SK-N-SH (cell line): ENCODE measurements around the gene CD86. TPM values are rescaled to one million over a fixed set of nuclear protein-coding genes. Genes with fewer than 3 reads are reported as not detected.

ENCODE experiments used
- CTCF ChIA-PET: fragments of 300-600, 350-600 bp; formaldehyde crosslinking; extraction: SDS; loops from one replicate; lab custom pipeline; 2021; lab: Yijun Ruan, JAX
- POLR2A ChIA-PET: fragments of 350-600 bp; sonication (Branson Sonifier 250); formaldehyde crosslinking; extraction: SDS; loops from one replicate; lab custom pipeline; 2020; ENCODE audit warnings: antibody characterized with exemption, inconsistent platforms; lab: Yijun Ruan, JAX
- DNase-seq: peaks from one replicate; pipeline ENCODE4 v3.0.0; 2012
- H2AFZ ChIP-seq: fragments of 200-600 bp; sonication (generic); 2 replicates; pipeline ENCODE4 v1.8.1; 2016; ENCODE audit warnings: antibody characterized with exemption, mild to moderate bottlenecking, low read depth
- H3F3A ChIP-seq: fragments of 200-600 bp; sonication (generic); replicated peaks from 2 replicates; pipeline ENCODE3; 2016; ENCODE audit warnings: antibody characterized with exemption, mild to moderate bottlenecking; ENCODE audit not compliant: insufficient read depth
- H3K27ac ChIP-seq, 2 experiments: fragments of 200-500 bp in 1 of 2; fragments of 200-600 bp in 1 of 2; sonication (Bioruptor generic) in 1 of 2; sonication (generic), shearing (Covaris generic) in 1 of 2; 2 replicates each; pipeline versions ENCODE4 v1.5.1 to v1.6.1; 2014 to 2016; ENCODE audit warnings: low read depth in 2 of 2, inconsistent platforms in 1 of 2, low read length in 1 of 2, mild to moderate bottlenecking in 1 of 2, mixed read lengths in 1 of 2
- H3K27me3 ChIP-seq: fragments of 200-600 bp; sonication (generic), shearing (Covaris generic); 2 replicates; pipeline ENCODE4 v1.6.1; 2016; ENCODE audit warnings: mixed run types; ENCODE audit not compliant: insufficient read depth
- H3K36me3 ChIP-seq, 2 experiments: fragments of 200-500 bp in 1 of 2; fragments of 200-600 bp in 1 of 2; sonication (Bioruptor generic) in 1 of 2; sonication (generic) in 1 of 2; replicated peaks in 1 of 2; 2 replicates each; pipeline versions ENCODE3 to v1.5.1; 2014 to 2016; ENCODE audit warnings: low read length in 1 of 2, mild to moderate bottlenecking in 1 of 2; ENCODE audit not compliant: insufficient read depth in 2 of 2, control insufficient read depth in 1 of 2
- H3K4me1 ChIP-seq, 2 experiments: fragments of 200-500 bp in 1 of 2; fragments of 200-600 bp in 1 of 2; sonication (Bioruptor generic) in 1 of 2; sonication (generic), shearing (Covaris generic) in 1 of 2; 2 replicates each; pipeline versions ENCODE4 v1.5.1 to v1.6.1; 2014 to 2016; ENCODE audit warnings: low read depth in 1 of 2, low read length in 1 of 2, mixed run types in 1 of 2; ENCODE audit not compliant: insufficient read depth in 2 of 2, control insufficient read depth in 1 of 2
- H3K4me2 ChIP-seq: fragments of 200-600 bp; sonication (generic), shearing (Covaris generic); 2 replicates; pipeline ENCODE4 v1.6.1; 2017; ENCODE audit warnings: mixed run types
- H3K4me3 ChIP-seq, 2 experiments: fragments of 200-500 bp in 1 of 2; fragments of 200-600 bp in 1 of 2; sonication (Bioruptor generic) in 1 of 2; sonication (generic), shearing (Covaris generic) in 1 of 2; 2 replicates each; pipeline versions ENCODE4 v1.5.1 to v1.8.1; 2014 to 2016; ENCODE audit warnings: low read depth in 2 of 2, inconsistent platforms in 1 of 2, low read length in 1 of 2, mild to moderate bottlenecking in 1 of 2, mixed read lengths in 1 of 2, moderate library complexity in 1 of 2
- H3K79me2 ChIP-seq: fragments of 200-600 bp; sonication (generic); 2 replicates; pipeline ENCODE4 v1.8.1; 2017; ENCODE audit warnings: mild to moderate bottlenecking; ENCODE audit not compliant: insufficient read depth
- H3K9ac ChIP-seq: fragments of 200-600 bp; sonication (generic); 2 replicates; pipeline ENCODE4 v1.6.1; 2017; ENCODE audit warnings: mixed run types
- H3K9me2 ChIP-seq: fragments of 200-600 bp; sonication (generic); 2 replicates; pipeline ENCODE4 v1.6.1; 2017; ENCODE audit warnings: mixed run types
- H3K9me3 ChIP-seq: fragments of 200-600 bp; sonication (generic); 2 replicates; pipeline ENCODE4 v1.6.1; 2017; ENCODE audit warnings: mixed run types, mild to moderate bottlenecking, moderate library complexity
- H4K20me1 ChIP-seq: fragments of 200-600 bp; sonication (generic); 2 replicates; pipeline ENCODE4 v1.6.1; 2017; ENCODE audit warnings: mild to moderate bottlenecking, mixed run types; ENCODE audit not compliant: insufficient read depth
- CHD2 ChIP-seq: fragments of 150-350 bp; IDR thresholded peaks from 2 replicates; pipeline ENCODE4 v1.6.1; 2018; ENCODE audit warnings: low read length; ENCODE audit not compliant: partially characterized antibody
- ELF1 ChIP-seq: IDR thresholded peaks from 2 replicates; pipeline ENCODE4 v1.4.0; 2012
- EP300 ChIP-seq, 2 experiments: IDR thresholded peaks; 2 replicates each; pipeline versions ENCODE4 v1.4.0 to v1.6.1; 2012; ENCODE audit warnings: borderline replicate concordance in 1 of 2, low read depth in 1 of 2, low read length in 1 of 2
- FOSL2 ChIP-seq: IDR thresholded peaks from 2 replicates; pipeline ENCODE4 v1.4.0; 2012; ENCODE audit warnings: low read depth, mild to moderate bottlenecking, moderate library complexity, borderline replicate concordance
- FOXM1 ChIP-seq: IDR thresholded peaks from 2 replicates; pipeline ENCODE4 v1.4.0; 2012; ENCODE audit warnings: low read depth, mild to moderate bottlenecking
- JUND ChIP-seq: IDR thresholded peaks from 2 replicates; pipeline ENCODE4 v1.4.0; 2012
- MEF2A ChIP-seq: IDR thresholded peaks from 2 replicates; pipeline ENCODE4 v1.4.0; 2012; ENCODE audit warnings: low read depth, borderline replicate concordance
- POLR2AphosphoS5 ChIP-seq: IDR thresholded peaks from 2 replicates; pipeline ENCODE4 v1.6.1; 2012; ENCODE audit warnings: low read depth, low read length
- RAD21 ChIP-seq: IDR thresholded peaks from 2 replicates; pipeline ENCODE4 v1.6.1; 2012; ENCODE audit warnings: mild to moderate bottlenecking, low read length
- RCOR1 ChIP-seq: fragments of 150-350 bp; IDR thresholded peaks from 2 replicates; pipeline ENCODE4 v1.6.1; 2017; ENCODE audit warnings: antibody characterized with exemption, low read length
- RFX5 ChIP-seq: IDR thresholded peaks from 2 replicates; pipeline ENCODE4 v1.6.1; 2012; ENCODE audit warnings: mild to moderate bottlenecking, improper control_type of control experiment, low read length
- RXRA ChIP-seq: IDR thresholded peaks from 2 replicates; pipeline ENCODE4 v1.4.0; 2012; ENCODE audit warnings: low read depth, mild to moderate bottlenecking, borderline replicate concordance
- SIN3A ChIP-seq: IDR thresholded peaks from 2 replicates; pipeline ENCODE4 v1.6.1; 2012; ENCODE audit warnings: low read depth, mild to moderate bottlenecking, low read length, moderate library complexity, borderline replicate concordance
- SMC3 ChIP-seq: IDR thresholded peaks from 2 replicates; pipeline ENCODE4 v1.6.1; 2012; ENCODE audit warnings: low read depth, low read length, improper control_type of control experiment
- TCF12 ChIP-seq: IDR thresholded peaks from 2 replicates; pipeline ENCODE4 v1.4.0; 2012
- WGBS: methylation state at CpG from one replicate; pipeline ENCODE4 v1.1.6; 2017; ENCODE audit warnings: low lambda C conversion rate; 5-methylcytosine and 5-hydroxymethylcytosine counted together
- polyA plus RNA-seq, 3 experiments: library from polyadenylated mRNA; depleted of rRNA; stranded (reverse); fragments of >200 nt; gene quantifications; 2 replicates each; pipeline ENCODE4 v1.2.3, GENCODE V29; 2012
- TF ChIP-seq, protein P1 (sequence below): IDR thresholded peaks from 2 replicates; pipeline ENCODE4 v1.6.1; 2012; ENCODE audit warnings: mild to moderate bottlenecking, low read depth, low read length, moderate library complexity
- TF ChIP-seq, protein P2 (sequence below): fragments of 200-600 bp; sonication (generic); IDR thresholded peaks from 2 replicates; pipeline ENCODE4 v1.6.1; 2017; ENCODE audit warnings: antibody characterized with exemption, mild to moderate bottlenecking, moderate library complexity
- TF ChIP-seq, protein P3 (sequence below): IDR thresholded peaks from 2 replicates; pipeline ENCODE4 v1.4.0; 2012; ENCODE audit warnings: low read depth
- TF ChIP-seq, protein P4 (sequence below): IDR thresholded peaks from 2 replicates; pipeline ENCODE4; 2012
- TF ChIP-seq, protein P5 (sequence below): IDR thresholded peaks from 2 replicates; pipeline ENCODE4 v1.4.0; 2012; ENCODE audit warnings: low read depth, borderline replicate concordance

The CD86 gene
- polyA plus RNA-seq, 1 of the 3 experiments (the other 2 are of a cell fraction), result not detected

DNA sequence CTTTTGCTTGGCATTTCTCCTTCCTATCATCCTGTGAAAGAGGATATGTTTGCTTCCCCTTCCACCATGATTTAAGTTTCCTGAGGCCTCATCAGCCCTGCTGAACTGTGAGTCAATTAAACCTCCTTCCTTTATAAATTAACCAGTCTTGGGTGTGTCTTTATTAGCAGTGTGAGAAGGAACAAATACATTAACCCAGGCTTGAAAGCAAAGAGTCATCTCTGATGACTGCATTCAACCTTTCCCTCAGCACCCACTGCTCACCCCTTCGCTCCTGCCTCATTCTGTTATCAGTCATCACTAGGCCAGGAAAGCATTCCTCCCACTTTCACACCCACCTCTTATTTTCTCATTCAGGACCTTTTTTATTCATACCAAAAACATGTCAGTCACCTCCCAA, 68.7 kb downstream of the CD86 start:
- ChIA-PET POLR2A (no interaction called here), CTCF (interaction anchor here (0.6 kb wide), 1 partner anchor 450 kb away, joined by 3 read pairs; no protein-coding TSS in a partner anchor)
- H3K9me3 ChIP-seq, result no peaks in the 10 kb centered on the region
- H3K4me1 ChIP-seq, result no peaks in the 10 kb centered on the region
- H3K4me2 ChIP-seq, result no peak overlapping the region
- no peak overlapping the region for H3K27ac ChIP-seq
- no peak for DNase-seq
- H3K9me2 ChIP-seq, result no peaks in the 10 kb centered on the region
- H3K9ac ChIP-seq, result no peak overlapping the region
- H4K20me1 ChIP-seq, result no peaks in the 10 kb centered on the region
- no peak overlapping the region for H3K4me3 ChIP-seq
- TF ChIP-seq SIN3A (no peak), RFX5 (no peak), TCF12 (no peak), SMC3 (no peak), RCOR1 (no peak), JUND (no peak), RXRA (no peak), CHD2 (no peak), MEF2A (no peak)
- TF ChIP-seq, protein P1, sequence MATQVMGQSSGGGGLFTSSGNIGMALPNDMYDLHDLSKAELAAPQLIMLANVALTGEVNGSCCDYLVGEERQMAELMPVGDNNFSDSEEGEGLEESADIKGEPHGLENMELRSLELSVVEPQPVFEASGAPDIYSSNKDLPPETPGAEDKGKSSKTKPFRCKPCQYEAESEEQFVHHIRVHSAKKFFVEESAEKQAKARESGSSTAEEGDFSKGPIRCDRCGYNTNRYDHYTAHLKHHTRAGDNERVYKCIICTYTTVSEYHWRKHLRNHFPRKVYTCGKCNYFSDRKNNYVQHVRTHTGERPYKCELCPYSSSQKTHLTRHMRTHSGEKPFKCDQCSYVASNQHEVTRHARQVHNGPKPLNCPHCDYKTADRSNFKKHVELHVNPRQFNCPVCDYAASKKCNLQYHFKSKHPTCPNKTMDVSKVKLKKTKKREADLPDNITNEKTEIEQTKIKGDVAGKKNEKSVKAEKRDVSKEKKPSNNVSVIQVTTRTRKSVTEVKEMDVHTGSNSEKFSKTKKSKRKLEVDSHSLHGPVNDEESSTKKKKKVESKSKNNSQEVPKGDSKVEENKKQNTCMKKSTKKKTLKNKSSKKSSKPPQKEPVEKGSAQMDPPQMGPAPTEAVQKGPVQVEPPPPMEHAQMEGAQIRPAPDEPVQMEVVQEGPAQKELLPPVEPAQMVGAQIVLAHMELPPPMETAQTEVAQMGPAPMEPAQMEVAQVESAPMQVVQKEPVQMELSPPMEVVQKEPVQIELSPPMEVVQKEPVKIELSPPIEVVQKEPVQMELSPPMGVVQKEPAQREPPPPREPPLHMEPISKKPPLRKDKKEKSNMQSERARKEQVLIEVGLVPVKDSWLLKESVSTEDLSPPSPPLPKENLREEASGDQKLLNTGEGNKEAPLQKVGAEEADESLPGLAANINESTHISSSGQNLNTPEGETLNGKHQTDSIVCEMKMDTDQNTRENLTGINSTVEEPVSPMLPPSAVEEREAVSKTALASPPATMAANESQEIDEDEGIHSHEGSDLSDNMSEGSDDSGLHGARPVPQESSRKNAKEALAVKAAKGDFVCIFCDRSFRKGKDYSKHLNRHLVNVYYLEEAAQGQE, result no peak
- TF ChIP-seq, protein P2, sequence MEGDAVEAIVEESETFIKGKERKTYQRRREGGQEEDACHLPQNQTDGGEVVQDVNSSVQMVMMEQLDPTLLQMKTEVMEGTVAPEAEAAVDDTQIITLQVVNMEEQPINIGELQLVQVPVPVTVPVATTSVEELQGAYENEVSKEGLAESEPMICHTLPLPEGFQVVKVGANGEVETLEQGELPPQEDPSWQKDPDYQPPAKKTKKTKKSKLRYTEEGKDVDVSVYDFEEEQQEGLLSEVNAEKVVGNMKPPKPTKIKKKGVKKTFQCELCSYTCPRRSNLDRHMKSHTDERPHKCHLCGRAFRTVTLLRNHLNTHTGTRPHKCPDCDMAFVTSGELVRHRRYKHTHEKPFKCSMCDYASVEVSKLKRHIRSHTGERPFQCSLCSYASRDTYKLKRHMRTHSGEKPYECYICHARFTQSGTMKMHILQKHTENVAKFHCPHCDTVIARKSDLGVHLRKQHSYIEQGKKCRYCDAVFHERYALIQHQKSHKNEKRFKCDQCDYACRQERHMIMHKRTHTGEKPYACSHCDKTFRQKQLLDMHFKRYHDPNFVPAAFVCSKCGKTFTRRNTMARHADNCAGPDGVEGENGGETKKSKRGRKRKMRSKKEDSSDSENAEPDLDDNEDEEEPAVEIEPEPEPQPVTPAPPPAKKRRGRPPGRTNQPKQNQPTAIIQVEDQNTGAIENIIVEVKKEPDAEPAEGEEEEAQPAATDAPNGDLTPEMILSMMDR, result no peak
- TF ChIP-seq, protein P3, sequence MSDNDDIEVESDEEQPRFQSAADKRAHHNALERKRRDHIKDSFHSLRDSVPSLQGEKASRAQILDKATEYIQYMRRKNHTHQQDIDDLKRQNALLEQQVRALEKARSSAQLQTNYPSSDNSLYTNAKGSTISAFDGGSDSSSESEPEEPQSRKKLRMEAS, result no peak
- no peaks in the 10 kb centered on the region for H3F3A ChIP-seq
- H2AFZ ChIP-seq, result no peak overlapping the region
- H3K27me3 ChIP-seq, result no peaks in the 10 kb centered on the region; the same call in 1 of the 2 replicates
- no peaks in the 10 kb centered on the region for H3K79me2 ChIP-seq
- no peaks in the 10 kb centered on the region for H3K36me3 ChIP-seq
- 0% methylated on average over 1 of the region's 1 CpG for WGBS

DNA sequence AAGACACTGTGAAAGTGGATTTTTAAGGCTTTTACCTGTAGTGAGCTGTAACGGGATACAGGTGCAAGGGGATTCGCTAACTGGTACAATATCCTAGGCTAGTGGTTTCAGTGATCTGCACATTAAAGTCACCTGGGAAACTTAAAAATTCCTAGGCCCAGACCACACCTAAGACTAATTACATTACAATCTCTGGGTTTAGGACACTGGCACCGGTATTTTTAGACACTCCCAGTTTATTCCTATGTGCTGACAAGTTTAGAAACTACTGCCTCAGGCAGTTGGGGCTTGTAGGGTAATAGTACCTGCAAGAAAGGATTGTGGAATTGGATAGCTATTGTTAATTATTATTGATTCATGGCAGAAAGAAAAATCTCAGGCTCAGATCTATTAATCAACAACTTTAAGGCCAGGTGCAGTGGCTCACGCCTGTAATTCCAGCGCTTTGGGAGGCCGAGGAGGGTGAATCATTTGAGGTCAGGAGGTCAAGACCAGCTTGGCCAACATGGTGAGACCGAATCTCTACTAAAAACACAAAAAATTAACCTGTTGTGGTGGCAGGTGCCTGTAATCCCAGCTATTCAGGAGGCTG, 77.9 kb downstream of the CD86 start:
- Histone ChIP-seq H3K4me2 (no peak overlapping the region), H3K4me3 (no peak overlapping the region), H3K79me2 (no peaks in the 10 kb centered on the region), H3K9me3 (no peaks in the 10 kb centered on the region), H3K4me1 (no peaks in the 10 kb centered on the region), H3K27me3 (no peaks in the 10 kb centered on the region; the same call in 1 of the 2 replicates), H3K27ac (no peak overlapping the region), H3K9ac (no peak overlapping the region), H3K36me3 (no peaks in the 10 kb centered on the region), H4K20me1 (no peaks in the 10 kb centered on the region), H3F3A (no peaks in the 10 kb centered on the region), H3K9me2 (no peaks in the 10 kb centered on the region), H2AFZ (no peak overlapping the region)
- DNase-seq, result no peak
- 7% methylated on average over 7 of the region's 7 CpGs for WGBS
- ChIA-PET POLR2A (no interaction called here), CTCF (no interaction called here)
- TF ChIP-seq SMC3, result no peak
- TF ChIP-seq, protein P4, sequence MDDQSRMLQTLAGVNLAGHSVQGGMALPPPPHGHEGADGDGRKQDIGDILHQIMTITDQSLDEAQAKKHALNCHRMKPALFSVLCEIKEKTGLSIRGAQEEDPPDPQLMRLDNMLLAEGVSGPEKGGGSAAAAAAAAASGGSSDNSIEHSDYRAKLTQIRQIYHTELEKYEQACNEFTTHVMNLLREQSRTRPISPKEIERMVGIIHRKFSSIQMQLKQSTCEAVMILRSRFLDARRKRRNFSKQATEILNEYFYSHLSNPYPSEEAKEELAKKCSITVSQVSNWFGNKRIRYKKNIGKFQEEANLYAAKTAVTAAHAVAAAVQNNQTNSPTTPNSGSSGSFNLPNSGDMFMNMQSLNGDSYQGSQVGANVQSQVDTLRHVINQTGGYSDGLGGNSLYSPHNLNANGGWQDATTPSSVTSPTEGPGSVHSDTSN, result no peak
- no peak for TF ChIP-seq POLR2AphosphoS5
- TF ChIP-seq FOXM1, result no peak
- TF ChIP-seq, protein P5, sequence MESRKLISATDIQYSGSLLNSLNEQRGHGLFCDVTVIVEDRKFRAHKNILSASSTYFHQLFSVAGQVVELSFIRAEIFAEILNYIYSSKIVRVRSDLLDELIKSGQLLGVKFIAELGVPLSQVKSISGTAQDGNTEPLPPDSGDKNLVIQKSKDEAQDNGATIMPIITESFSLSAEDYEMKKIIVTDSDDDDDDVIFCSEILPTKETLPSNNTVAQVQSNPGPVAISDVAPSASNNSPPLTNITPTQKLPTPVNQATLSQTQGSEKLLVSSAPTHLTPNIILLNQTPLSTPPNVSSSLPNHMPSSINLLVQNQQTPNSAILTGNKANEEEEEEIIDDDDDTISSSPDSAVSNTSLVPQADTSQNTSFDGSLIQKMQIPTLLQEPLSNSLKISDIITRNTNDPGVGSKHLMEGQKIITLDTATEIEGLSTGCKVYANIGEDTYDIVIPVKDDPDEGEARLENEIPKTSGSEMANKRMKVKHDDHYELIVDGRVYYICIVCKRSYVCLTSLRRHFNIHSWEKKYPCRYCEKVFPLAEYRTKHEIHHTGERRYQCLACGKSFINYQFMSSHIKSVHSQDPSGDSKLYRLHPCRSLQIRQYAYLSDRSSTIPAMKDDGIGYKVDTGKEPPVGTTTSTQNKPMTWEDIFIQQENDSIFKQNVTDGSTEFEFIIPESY, result no peak
- TF ChIP-seq JUND, result no peak
- TF ChIP-seq ELF1, result no peak
- TF ChIP-seq RAD21, result no peak
- TF ChIP-seq FOSL2, result no peak
- no peak for TF ChIP-seq EP300 (IDR thresholded peaks at IDR 0.05; ENCODE audit: borderline replicate concordance in 1 of 2, low read depth in 1 of 2, low read length in 1 of 2)
- TF ChIP-seq, protein P3, result no peak
